ENCODE results near the gene TCTA. TPM values are rescaled to one million over a fixed set of nuclear protein-coding genes. Genes with fewer than 3 reads are reported as not detected.

TCTA gene
- 27.8 and 30.0 TPM in 2 replicates for total RNA-seq

GRCh38 chr3:49411968-49412631 is at the start of gene TCTA, which contains the start of gene RHOA:
Gene TCTA (plus strand): TSS chr3:49412423. CDS start chr3:49412427, 4 bp downstream.
Gene RHOA (minus strand): TSS chr3:49411976. CDS start chr3:49375589, 36,387 bp downstream.
- intact Hi-C loops (cut with micrococcal nuclease): loop anchor here (1.0 to 2.0 kb wide), 9 partner anchors 17 to 391 kb away; partner anchors contain the start of genes DAG1, GPX1, NICN1 and QRICH1
- Mint-ChIP-seq H3K27ac (peak within 1 kb of the TSS; percentile 96), H3K36me3 (ENCODE audit: low read depth) (peaks cover 30% of the 10 kb centered on the region), H3K4me1 (ENCODE audit: low read depth) (peaks cover 71% of the 10 kb centered on the region), H3K27me3 (ENCODE audit: insufficient read depth) (no peaks in the 10 kb centered on the region), H3K9me3 (no peaks in the 10 kb centered on the region), H3K4me3 (peak within 1 kb of the TSS; percentile 98)
- peak; percentile 99 for DNase-seq (ENCODE audit: low spot score)

GRCh38 chr3:49362561-49362960 is 49.7 kb upstream of the TCTA start:
- intact Hi-C loops (cut with micrococcal nuclease): no loop called here
- no peaks in the 10 kb centered on the region for H3K27me3 Mint-ChIP-seq (ENCODE audit: insufficient read depth)
- peaks cover 22% of the 10 kb centered on the region for H3K4me1 Mint-ChIP-seq (ENCODE audit: low read depth)
- H3K27ac Mint-ChIP-seq: peak overlapping the region; percentile 34
- no peak for DNase-seq (ENCODE audit: low spot score)
- H3K36me3 Mint-ChIP-seq (ENCODE audit: low read depth): peaks cover 36% of the 10 kb centered on the region
- no peaks in the 10 kb centered on the region for H3K9me3 Mint-ChIP-seq
- H3K4me3 Mint-ChIP-seq: no peak overlapping the region

GRCh38 chr3:49370585-49371290 is 41.5 kb upstream of the TCTA start:
- intact Hi-C loops (cut with micrococcal nuclease): no loop called here
- Mint-ChIP-seq H3K4me3 (no peak overlapping the region), H3K9me3 (no peaks in the 10 kb centered on the region), H3K27me3 (ENCODE audit: insufficient read depth) (no peaks in the 10 kb centered on the region), H3K4me1 (ENCODE audit: low read depth) (peaks cover 17% of the 10 kb centered on the region), H3K36me3 (ENCODE audit: low read depth) (peaks cover 57% of the 10 kb centered on the region), H3K27ac (peak overlapping the region; percentile 65)
- no peak for DNase-seq (ENCODE audit: low spot score)

GRCh38 chr3:49371946-49372345 is 40.3 kb upstream of the TCTA start:
- Mint-ChIP-seq H3K9me3 (no peaks in the 10 kb centered on the region), H3K27ac (no peak overlapping the region), H3K4me1 (ENCODE audit: low read depth) (peaks cover 15% of the 10 kb centered on the region), H3K36me3 (ENCODE audit: low read depth) (peaks cover 51% of the 10 kb centered on the region), H3K27me3 (ENCODE audit: insufficient read depth) (no peaks in the 10 kb centered on the region), H3K4me3 (no peak overlapping the region)
- intact Hi-C loops (cut with micrococcal nuclease): no loop called here
- no peak for DNase-seq (ENCODE audit: low spot score)

GRCh38 chr3:49377483-49377882 is 34.7 kb upstream of the TCTA start:
- intact Hi-C loops (cut with micrococcal nuclease): loop anchor here (1.0 to 2.0 kb wide), 2 partner anchors 35 to 37 kb away; partner anchors contain the start of genes TCTA and USP4
- H3K27me3 Mint-ChIP-seq (ENCODE audit: insufficient read depth): no peaks in the 10 kb centered on the region
- DNase-seq (ENCODE audit: low spot score): peak; percentile 49
- peak overlapping the region; percentile 19 for H3K4me3 Mint-ChIP-seq
- H3K36me3 Mint-ChIP-seq (ENCODE audit: low read depth): peaks cover 40% of the 10 kb centered on the region
- peaks cover 16% of the 10 kb centered on the region for H3K4me1 Mint-ChIP-seq (ENCODE audit: low read depth)
- peaks cover 3% of the 10 kb centered on the region for H3K9me3 Mint-ChIP-seq
- H3K27ac Mint-ChIP-seq: peak overlapping the region; percentile 82

- Mint-ChIP-seq H3K27ac (peak overlapping the region; percentile 71), H3K4me1 (ENCODE audit: low read depth) (peaks cover 18% of the 10 kb centered on the region), H3K27me3 (ENCODE audit: insufficient read depth) (no peaks in the 10 kb centered on the region), H3K36me3 (ENCODE audit: low read depth) (peaks cover 34% of the 10 kb centered on the region), H3K9me3 (peaks cover 3% of the 10 kb centered on the region), H3K4me3 (peak overlapping the region; percentile 4)
- DNase-seq (ENCODE audit: low spot score): no peak
- intact Hi-C loops (cut with micrococcal nuclease): no loop called here
Observed at GRCh38 chr3:49378249-49378895, 33.9 kb upstream of the TCTA start.

- no peak overlapping the region for H3K27ac Mint-ChIP-seq
- no peak overlapping the region for H3K4me3 Mint-ChIP-seq
- peaks cover 24% of the 10 kb centered on the region for H3K4me1 Mint-ChIP-seq (ENCODE audit: low read depth)
- no peaks in the 10 kb centered on the region for H3K27me3 Mint-ChIP-seq (ENCODE audit: insufficient read depth)
- H3K9me3 Mint-ChIP-seq: peaks cover 3% of the 10 kb centered on the region
- no peak for DNase-seq (ENCODE audit: low spot score)
- H3K36me3 Mint-ChIP-seq (ENCODE audit: low read depth): peaks cover 16% of the 10 kb centered on the region
- intact Hi-C loops (cut with micrococcal nuclease): no loop called here
Observed at GRCh38 chr3:49383387-49383786, 28.8 kb upstream of the TCTA start.

- H3K4me1 Mint-ChIP-seq (ENCODE audit: low read depth): peaks cover 25% of the 10 kb centered on the region
- DNase-seq (ENCODE audit: low spot score): no peak
- peaks cover 8% of the 10 kb centered on the region for H3K36me3 Mint-ChIP-seq (ENCODE audit: low read depth)
- H3K27ac Mint-ChIP-seq: no peak overlapping the region
- no peak overlapping the region for H3K4me3 Mint-ChIP-seq
- no peaks in the 10 kb centered on the region for H3K27me3 Mint-ChIP-seq (ENCODE audit: insufficient read depth)
- no peaks in the 10 kb centered on the region for H3K9me3 Mint-ChIP-seq
- intact Hi-C loops (cut with micrococcal nuclease): no loop called here
Observed at GRCh38 chr3:49385617-49386016, 26.6 kb upstream of the TCTA start.

- H3K27ac Mint-ChIP-seq: no peak overlapping the region
- no peak for DNase-seq (ENCODE audit: low spot score)
- intact Hi-C loops (cut with micrococcal nuclease): no loop called here
- H3K27me3 Mint-ChIP-seq (ENCODE audit: insufficient read depth): no peaks in the 10 kb centered on the region
- no peaks in the 10 kb centered on the region for H3K9me3 Mint-ChIP-seq
- peaks cover 25% of the 10 kb centered on the region for H3K4me1 Mint-ChIP-seq (ENCODE audit: low read depth)
- peaks cover 8% of the 10 kb centered on the region for H3K36me3 Mint-ChIP-seq (ENCODE audit: low read depth)
- no peak overlapping the region for H3K4me3 Mint-ChIP-seq
Observed at GRCh38 chr3:49386056-49386756, 26.0 kb upstream of the TCTA start.

- peaks cover 25% of the 10 kb centered on the region for H3K4me1 Mint-ChIP-seq (ENCODE audit: low read depth)
- H3K4me3 Mint-ChIP-seq: no peak overlapping the region
- intact Hi-C loops (cut with micrococcal nuclease): no loop called here
- H3K27me3 Mint-ChIP-seq (ENCODE audit: insufficient read depth): no peaks in the 10 kb centered on the region
- no peak for DNase-seq (ENCODE audit: low spot score)
- H3K9me3 Mint-ChIP-seq: no peaks in the 10 kb centered on the region
- H3K36me3 Mint-ChIP-seq (ENCODE audit: low read depth): peaks cover 8% of the 10 kb centered on the region
- no peak overlapping the region for H3K27ac Mint-ChIP-seq
Observed at GRCh38 chr3:49387721-49388120, 24.5 kb upstream of the TCTA start.

GRCh38 chr3:49388289-49388820 is 23.9 kb upstream of the TCTA start:
- Mint-ChIP-seq H3K9me3 (no peaks in the 10 kb centered on the region), H3K4me3 (no peak overlapping the region), H3K27ac (peak overlapping the region; percentile 26), H3K36me3 (ENCODE audit: low read depth) (peaks cover 10% of the 10 kb centered on the region), H3K27me3 (ENCODE audit: insufficient read depth) (no peaks in the 10 kb centered on the region), H3K4me1 (ENCODE audit: low read depth) (peaks cover 24% of the 10 kb centered on the region)
- intact Hi-C loops (cut with micrococcal nuclease): no loop called here
- no peak for DNase-seq (ENCODE audit: low spot score)

GRCh38 chr3:49389297-49389696 is 22.9 kb upstream of the TCTA start:
- Mint-ChIP-seq H3K4me1 (ENCODE audit: low read depth) (peaks cover 20% of the 10 kb centered on the region), H3K9me3 (no peaks in the 10 kb centered on the region), H3K27ac (no peak overlapping the region), H3K4me3 (no peak overlapping the region), H3K36me3 (ENCODE audit: low read depth) (peaks cover 8% of the 10 kb centered on the region), H3K27me3 (ENCODE audit: insufficient read depth) (no peaks in the 10 kb centered on the region)
- intact Hi-C loops (cut with micrococcal nuclease): no loop called here
- DNase-seq (ENCODE audit: low spot score): no peak

Data from activated T-helper 1 cell treated with anti-CD3 and anti-CD28 coated beads, Interleukin-12 subunit alpha, Interleukin-12 subunit beta, Interleukin-2, Interleukin-4 antibody, amounts not matched to agents 30 ng/mL and 10 ng/mL and 1 ng/mL, durations not matched to agents 14 hours and 24 hours and 36 hours (primary cell).